Pons (tissue), 1 donor: ENCODE measurements around the gene SDK1.

Source experiments
- DNase-seq: peaks from one replicate; pipeline ENCODE4 v3.0.0-alpha.2; 2016; ENCODE audit warnings: low spot score

Gene SDK1

DNA sequence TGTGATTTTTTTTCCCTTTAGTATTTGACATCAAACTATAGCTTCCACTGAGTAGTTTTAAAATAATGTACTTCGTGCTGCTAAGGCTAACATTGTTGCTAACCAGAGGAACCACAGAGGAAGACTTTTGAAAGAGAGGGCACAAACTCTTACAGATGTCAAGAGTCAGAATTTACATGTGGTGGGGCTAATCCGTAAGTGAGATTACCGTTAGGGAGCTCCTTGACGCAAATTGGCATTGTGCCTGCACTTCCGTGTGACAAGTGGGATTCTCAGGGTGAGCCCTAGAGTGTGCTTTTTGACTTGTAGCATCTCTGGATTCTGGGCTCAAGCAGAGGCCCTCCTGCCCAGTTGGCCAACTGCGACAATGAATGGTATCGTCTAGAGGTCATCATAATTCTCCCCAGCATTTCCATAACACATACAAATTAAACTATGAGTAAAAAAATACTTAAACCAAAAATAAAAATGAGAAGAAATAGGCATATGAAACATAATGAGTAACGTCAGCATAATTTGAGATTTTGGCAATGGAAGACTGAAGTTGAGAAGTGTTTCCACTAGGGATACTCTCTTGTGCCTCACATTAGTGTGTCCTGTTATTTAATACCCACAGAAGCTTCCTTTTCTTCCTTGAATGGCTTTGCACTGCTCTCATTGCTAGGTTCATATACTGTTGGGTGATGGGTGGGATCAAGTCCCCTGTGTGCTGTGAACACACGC is 164.0 kb downstream of the SDK1 start:
- no peak for DNase-seq

GRCh38 chr7:3466261-3466660 is 165.2 kb downstream of the SDK1 start:
- no peak for DNase-seq

DNA sequence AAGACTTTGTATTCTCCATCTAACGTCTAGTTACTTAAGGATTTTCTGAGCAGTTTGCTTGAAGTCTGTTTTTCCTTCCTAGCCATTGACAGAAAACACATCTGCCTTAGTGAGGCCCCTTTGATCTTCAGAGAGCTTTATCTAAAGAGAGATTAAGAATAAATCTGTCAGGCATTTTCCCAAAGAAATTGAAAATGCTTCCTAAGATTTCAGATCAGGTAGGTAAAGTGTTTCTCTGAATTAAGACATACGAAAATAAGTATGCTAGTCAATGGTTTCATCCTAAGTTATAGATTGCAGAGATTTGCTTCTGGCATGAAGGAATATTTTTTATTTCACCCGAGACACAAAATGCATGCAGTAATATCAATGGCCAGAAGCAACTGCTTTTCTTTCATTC is 168.6 kb downstream of the SDK1 start:
- no peak for DNase-seq

- no peak for DNase-seq
Measured at GRCh38 chr7:3480197-3480596, 179.1 kb downstream of the SDK1 start.

DNA sequence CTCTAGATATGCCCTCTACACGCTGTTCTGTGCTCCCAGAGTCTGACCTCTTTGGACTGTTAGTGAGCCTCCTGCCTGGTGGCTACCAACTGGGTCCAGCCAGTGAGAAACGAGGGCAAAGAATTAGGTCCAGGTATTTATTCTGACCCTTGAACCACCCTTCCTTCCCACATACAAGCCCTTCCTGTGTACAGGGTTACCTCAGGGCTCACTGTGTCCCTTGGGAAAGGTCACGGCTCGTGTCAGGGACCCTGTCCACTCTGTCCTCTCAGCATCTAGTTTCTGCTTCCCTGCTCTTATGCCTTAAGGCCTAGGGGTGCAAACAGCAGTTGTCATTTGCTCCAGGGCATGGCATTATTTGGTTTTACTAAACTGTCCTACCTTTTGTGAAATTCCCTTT is 180.4 kb downstream of the SDK1 start:
- no peak for DNase-seq

DNA sequence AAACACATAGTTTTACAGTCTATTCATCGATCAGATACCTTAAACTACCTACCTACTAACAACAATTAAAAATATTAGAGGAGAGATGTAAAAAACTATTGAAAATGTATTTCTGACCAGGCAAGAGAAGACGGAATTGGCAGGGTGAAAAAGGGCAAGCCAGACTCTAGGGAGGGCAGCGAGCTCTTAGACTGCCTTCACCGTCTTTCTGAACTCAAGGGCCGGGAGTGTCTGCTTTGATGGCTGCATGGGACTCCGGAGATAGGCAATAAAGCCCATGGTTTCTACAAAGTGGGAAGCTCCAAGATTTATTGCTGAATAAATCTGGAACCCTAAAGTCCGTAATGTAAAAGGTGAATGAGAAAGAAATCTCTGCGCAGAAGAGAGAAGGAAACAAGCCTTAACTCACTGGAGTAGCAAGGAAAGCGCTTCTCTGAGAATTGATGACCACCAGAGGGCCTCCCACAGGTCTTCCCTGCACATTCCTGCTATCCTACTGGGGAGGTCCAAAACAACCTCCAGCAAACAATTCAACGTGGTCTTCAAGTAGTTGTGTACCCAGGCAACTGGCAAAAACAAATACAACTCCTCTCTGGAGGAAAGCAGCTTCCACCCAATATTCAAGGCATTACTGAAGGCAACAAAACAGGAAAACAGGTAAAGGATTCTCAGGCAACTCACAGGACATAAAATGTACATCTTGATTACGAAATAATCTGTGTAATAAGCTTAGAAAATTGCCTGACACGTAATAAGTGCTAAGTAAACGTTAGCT is 181.3 kb downstream of the SDK1 start:
- peak; percentile 11 for DNase-seq

DNA sequence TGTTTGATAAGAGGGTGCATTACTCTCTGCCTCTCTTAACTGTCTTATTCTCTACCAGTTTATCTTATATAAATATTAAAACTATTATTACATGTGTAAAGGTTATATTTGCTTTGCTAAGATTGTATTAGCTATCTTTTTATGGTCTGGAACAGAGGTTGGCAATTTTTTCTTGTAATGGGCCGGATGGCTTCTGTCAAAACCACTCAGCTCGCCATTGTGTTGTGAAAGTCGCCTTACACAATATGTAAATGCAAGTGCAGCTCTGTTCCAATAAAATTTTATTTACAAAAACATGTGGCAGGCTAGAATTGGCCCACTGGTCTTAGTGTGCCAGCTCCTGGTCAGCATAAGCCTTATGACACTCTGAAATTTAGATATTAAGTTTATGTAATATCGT is 185.8 kb downstream of the SDK1 start:
- no peak for DNase-seq

GRCh38 chr7:3488829-3489228 is 187.8 kb downstream of the SDK1 start:
- DNase-seq = no peak

DNA sequence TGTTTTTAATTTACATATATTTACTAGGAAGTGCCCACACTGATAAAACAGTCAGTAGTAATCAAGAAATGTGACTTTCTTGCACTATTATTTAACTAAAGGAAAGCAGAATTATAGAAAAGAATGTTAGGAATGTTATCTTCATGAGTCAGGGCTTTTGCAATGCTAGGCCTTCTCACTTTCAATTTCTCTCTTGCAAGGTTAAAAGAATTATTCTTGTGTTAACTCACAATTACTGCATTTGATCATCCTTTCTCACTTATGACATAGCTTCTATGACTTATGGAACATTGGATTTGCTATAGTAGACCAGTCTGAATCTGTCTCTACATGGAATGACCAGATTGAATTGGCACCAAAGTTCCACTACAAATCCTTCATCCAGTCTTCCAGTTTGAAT is 192.4 kb downstream of the SDK1 start:
- no peak for DNase-seq

- DNase-seq = no peak
Measured at GRCh38 chr7:3494947-3495346, 193.9 kb downstream of the SDK1 start.

DNA sequence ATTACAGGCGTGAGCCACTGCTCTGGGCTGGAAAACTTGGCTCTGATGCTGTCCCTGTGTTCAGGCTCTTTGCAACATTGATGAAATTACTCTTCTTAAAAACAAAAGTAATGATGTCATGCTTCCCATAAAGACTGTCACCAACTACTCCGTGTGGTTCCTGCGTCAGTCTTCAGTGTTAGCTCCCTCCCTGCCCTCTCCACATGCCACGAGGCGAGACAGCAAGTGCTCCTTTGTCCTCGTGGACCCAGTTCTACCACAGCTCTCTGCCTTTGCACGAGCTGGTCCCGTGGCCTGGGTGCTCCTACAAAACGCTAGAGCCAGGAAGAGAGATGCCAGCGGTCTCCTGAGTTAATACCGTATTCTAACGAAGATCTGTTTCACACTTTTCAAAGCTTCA is 194.5 kb downstream of the SDK1 start:
- DNase-seq = no peak

GRCh38 chr7:3495954-3496353 is 194.9 kb downstream of the SDK1 start:
- DNase-seq = no peak

DNA sequence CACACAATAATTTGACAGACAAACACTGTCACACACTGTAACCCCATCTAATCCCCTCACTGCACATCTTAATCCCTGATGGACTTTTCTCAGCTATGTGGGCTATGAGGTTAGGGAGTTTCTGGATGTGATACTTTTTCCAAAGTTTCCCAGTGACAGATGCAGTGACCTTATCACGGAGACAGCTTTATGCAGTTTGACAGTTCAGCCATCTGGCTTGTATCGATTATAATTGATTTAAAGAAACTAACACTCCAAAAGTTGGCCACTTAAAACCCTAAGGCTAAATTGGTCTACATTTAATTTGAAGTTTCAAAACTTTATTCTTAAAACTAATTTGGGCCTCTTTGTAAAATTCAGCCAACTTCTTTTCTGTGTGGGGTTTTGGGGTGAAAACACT is 196.7 kb downstream of the SDK1 start:
- DNase-seq = no peak

- DNase-seq = no peak
Measured at GRCh38 chr7:3501671-3502070, 200.6 kb downstream of the SDK1 start.

- no peak for DNase-seq
Measured at GRCh38 chr7:3504384-3504783, 203.3 kb downstream of the SDK1 start.

- no peak for DNase-seq
Measured at GRCh38 chr7:3510101-3511020, 209.3 kb downstream of the SDK1 start.

GRCh38 chr7:3517344-3517743 is 216.3 kb downstream of the SDK1 start:
- no peak for DNase-seq

GRCh38 chr7:3518546-3518945 is 217.5 kb downstream of the SDK1 start:
- no peak for DNase-seq

DNA sequence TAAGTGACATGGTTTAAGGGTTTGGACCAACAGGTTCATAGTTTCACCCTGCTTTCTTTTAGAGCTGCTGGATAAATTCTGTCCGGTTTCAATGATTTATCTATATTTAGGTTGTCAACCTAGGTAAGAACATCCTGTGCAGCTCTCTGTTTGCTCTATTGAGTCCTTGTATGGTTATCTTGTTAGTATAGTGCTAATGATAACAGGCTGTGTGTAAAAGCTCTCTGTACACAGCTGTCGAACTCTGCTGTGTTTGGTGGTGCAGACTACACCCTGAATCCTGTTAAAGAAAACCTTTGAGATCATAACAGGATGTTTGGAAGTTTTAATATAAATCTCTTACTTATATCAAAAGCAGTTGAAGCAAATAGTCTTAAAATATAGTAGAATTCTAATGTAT is 219.2 kb downstream of the SDK1 start:
- no peak for DNase-seq

- no peak for DNase-seq
Measured at GRCh38 chr7:3527496-3528124, 226.6 kb downstream of the SDK1 start.

DNA sequence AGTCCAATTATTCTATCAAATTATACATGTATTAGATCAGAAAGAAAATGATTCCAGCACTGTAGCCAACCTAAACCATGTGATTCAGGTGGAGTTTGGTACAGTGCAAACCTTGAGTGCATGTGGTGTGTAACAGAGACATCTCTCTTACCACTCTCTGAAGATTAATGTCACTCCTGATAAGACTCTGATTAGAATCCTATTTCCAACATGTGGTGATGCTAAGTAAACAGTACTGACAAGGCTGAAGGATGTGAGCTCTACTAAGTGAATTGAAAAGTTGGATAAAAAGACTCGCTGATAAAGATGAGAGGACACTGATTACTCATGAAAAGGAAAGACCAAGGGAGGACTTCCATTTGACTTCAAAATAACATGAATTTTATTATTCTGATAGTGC is 232.0 kb downstream of the SDK1 start:
- no peak for DNase-seq

DNA sequence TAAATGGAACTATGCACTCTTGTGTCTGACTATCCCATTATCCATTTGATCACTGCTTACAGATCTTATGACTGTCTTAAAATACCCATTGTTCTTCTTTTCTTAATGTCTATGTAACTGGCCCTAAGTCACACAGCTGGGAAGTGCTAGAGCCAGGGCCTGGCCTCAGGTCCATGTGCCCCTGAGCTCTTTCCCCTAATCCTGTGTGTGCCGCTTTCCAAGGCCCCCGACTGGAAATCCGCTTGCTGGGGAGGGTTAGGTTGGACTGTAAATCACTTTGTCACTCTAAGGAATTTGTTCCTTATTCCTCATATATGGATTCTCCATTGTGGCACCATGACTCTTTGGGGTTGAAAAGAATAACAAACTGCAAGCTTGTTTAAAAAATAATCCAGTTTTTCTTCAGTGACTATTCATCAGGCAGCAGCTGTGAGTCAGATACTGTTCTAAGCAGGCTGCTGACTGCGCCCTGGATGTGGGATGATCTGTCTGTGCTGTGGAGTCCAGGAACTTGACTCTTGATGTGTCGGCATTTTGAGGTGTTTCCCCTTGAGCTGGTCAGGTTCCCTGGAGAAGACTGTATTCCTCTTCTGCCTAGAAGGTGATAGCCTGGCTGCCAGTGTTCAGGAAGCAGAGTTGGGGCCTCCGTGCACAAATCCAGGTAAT is 236.3 kb downstream of the SDK1 start:
- DNase-seq = no peak
